SK-N-SH (cell line): ENCODE results near the gene E2F1. TPM values are rescaled to one million over a fixed set of nuclear protein-coding genes. Genes with fewer than 3 reads are reported as not detected.

ENCODE experiments used
- CTCF ChIA-PET: fragments of 300-600, 350-600 bp; formaldehyde crosslinking; extraction: SDS; loops from one replicate; lab custom pipeline; 2021; lab: Yijun Ruan, JAX
- POLR2A ChIA-PET: fragments of 350-600 bp; sonication (Branson Sonifier 250); formaldehyde crosslinking; extraction: SDS; loops from one replicate; lab custom pipeline; 2020; ENCODE audit warnings: antibody characterized with exemption, inconsistent platforms; lab: Yijun Ruan, JAX
- DNase-seq: peaks from one replicate; pipeline ENCODE4 v3.0.0; 2012
- H2AFZ ChIP-seq: fragments of 200-600 bp; sonication (generic); 2 replicates; pipeline ENCODE4 v1.8.1; 2016; ENCODE audit warnings: antibody characterized with exemption, mild to moderate bottlenecking, low read depth
- H3F3A ChIP-seq: fragments of 200-600 bp; sonication (generic); replicated peaks from 2 replicates; pipeline ENCODE3; 2016; ENCODE audit warnings: antibody characterized with exemption, mild to moderate bottlenecking; ENCODE audit not compliant: insufficient read depth
- H3K27ac ChIP-seq, 2 experiments: fragments of 200-500 bp in 1 of 2; fragments of 200-600 bp in 1 of 2; sonication (Bioruptor generic) in 1 of 2; sonication (generic), shearing (Covaris generic) in 1 of 2; 2 replicates each; pipeline versions ENCODE4 v1.5.1 to v1.6.1; 2014 to 2016; ENCODE audit warnings: low read depth in 2 of 2, inconsistent platforms in 1 of 2, low read length in 1 of 2, mild to moderate bottlenecking in 1 of 2, mixed read lengths in 1 of 2
- H3K27me3 ChIP-seq: fragments of 200-600 bp; sonication (generic), shearing (Covaris generic); 2 replicates; pipeline ENCODE4 v1.6.1; 2016; ENCODE audit warnings: mixed run types; ENCODE audit not compliant: insufficient read depth
- H3K36me3 ChIP-seq, 2 experiments: fragments of 200-500 bp in 1 of 2; fragments of 200-600 bp in 1 of 2; sonication (Bioruptor generic) in 1 of 2; sonication (generic) in 1 of 2; replicated peaks in 1 of 2; 2 replicates each; pipeline versions ENCODE3 to v1.5.1; 2014 to 2016; ENCODE audit warnings: low read length in 1 of 2, mild to moderate bottlenecking in 1 of 2; ENCODE audit not compliant: insufficient read depth in 2 of 2, control insufficient read depth in 1 of 2
- H3K4me1 ChIP-seq, 2 experiments: fragments of 200-500 bp in 1 of 2; fragments of 200-600 bp in 1 of 2; sonication (Bioruptor generic) in 1 of 2; sonication (generic), shearing (Covaris generic) in 1 of 2; 2 replicates each; pipeline versions ENCODE4 v1.5.1 to v1.6.1; 2014 to 2016; ENCODE audit warnings: low read depth in 1 of 2, low read length in 1 of 2, mixed run types in 1 of 2; ENCODE audit not compliant: insufficient read depth in 2 of 2, control insufficient read depth in 1 of 2
- H3K4me2 ChIP-seq: fragments of 200-600 bp; sonication (generic), shearing (Covaris generic); 2 replicates; pipeline ENCODE4 v1.6.1; 2017; ENCODE audit warnings: mixed run types
- H3K4me3 ChIP-seq, 2 experiments: fragments of 200-500 bp in 1 of 2; fragments of 200-600 bp in 1 of 2; sonication (Bioruptor generic) in 1 of 2; sonication (generic), shearing (Covaris generic) in 1 of 2; 2 replicates each; pipeline versions ENCODE4 v1.5.1 to v1.8.1; 2014 to 2016; ENCODE audit warnings: low read depth in 2 of 2, inconsistent platforms in 1 of 2, low read length in 1 of 2, mild to moderate bottlenecking in 1 of 2, mixed read lengths in 1 of 2, moderate library complexity in 1 of 2
- H3K79me2 ChIP-seq: fragments of 200-600 bp; sonication (generic); 2 replicates; pipeline ENCODE4 v1.8.1; 2017; ENCODE audit warnings: mild to moderate bottlenecking; ENCODE audit not compliant: insufficient read depth
- H3K9ac ChIP-seq: fragments of 200-600 bp; sonication (generic); 2 replicates; pipeline ENCODE4 v1.6.1; 2017; ENCODE audit warnings: mixed run types
- H3K9me2 ChIP-seq: fragments of 200-600 bp; sonication (generic); 2 replicates; pipeline ENCODE4 v1.6.1; 2017; ENCODE audit warnings: mixed run types
- H3K9me3 ChIP-seq: fragments of 200-600 bp; sonication (generic); 2 replicates; pipeline ENCODE4 v1.6.1; 2017; ENCODE audit warnings: mixed run types, mild to moderate bottlenecking, moderate library complexity
- H4K20me1 ChIP-seq: fragments of 200-600 bp; sonication (generic); 2 replicates; pipeline ENCODE4 v1.6.1; 2017; ENCODE audit warnings: mild to moderate bottlenecking, mixed run types; ENCODE audit not compliant: insufficient read depth
- CHD2 ChIP-seq: fragments of 150-350 bp; IDR thresholded peaks from 2 replicates; pipeline ENCODE4 v1.6.1; 2018; ENCODE audit warnings: low read length; ENCODE audit not compliant: partially characterized antibody
- ELF1 ChIP-seq: IDR thresholded peaks from 2 replicates; pipeline ENCODE4 v1.4.0; 2012
- EZH2phosphoT487 ChIP-seq: fragments of 200-600 bp; sonication (generic); IDR thresholded peaks from 2 replicates; pipeline ENCODE4 v1.6.1; 2017; ENCODE audit warnings: low read depth, mixed run types, mild to moderate bottlenecking, antibody characterized with exemption, moderate library complexity, borderline replicate concordance
- FOSL2 ChIP-seq: IDR thresholded peaks from 2 replicates; pipeline ENCODE4 v1.4.0; 2012; ENCODE audit warnings: low read depth, mild to moderate bottlenecking, moderate library complexity, borderline replicate concordance
- FOXM1 ChIP-seq: IDR thresholded peaks from 2 replicates; pipeline ENCODE4 v1.4.0; 2012; ENCODE audit warnings: low read depth, mild to moderate bottlenecking
- GABPA ChIP-seq: IDR thresholded peaks from 2 replicates; pipeline ENCODE4 v1.4.0; 2012; ENCODE audit warnings: low read depth, mild to moderate bottlenecking
- GATA2 ChIP-seq: sonication (generic); formaldehyde crosslinking; IDR thresholded peaks from 2 replicates; pipeline ENCODE4 v1.5.0; 2020; ENCODE audit warnings: mild to moderate bottlenecking, missing genetic modification reagents
- IRF3 ChIP-seq: fragments of 150-350 bp; IDR thresholded peaks from 2 replicates; pipeline ENCODE4 v1.6.1; 2016; ENCODE audit warnings: mild to moderate bottlenecking, low read depth, low read length
- MEF2A ChIP-seq: IDR thresholded peaks from 2 replicates; pipeline ENCODE4 v1.4.0; 2012; ENCODE audit warnings: low read depth, borderline replicate concordance
- MXI1 ChIP-seq: IDR thresholded peaks from 2 replicates; pipeline ENCODE4 v1.6.1; 2012; ENCODE audit warnings: mild to moderate bottlenecking, low read depth, low read length, improper control_type of control experiment
- POLR2AphosphoS5 ChIP-seq: IDR thresholded peaks from 2 replicates; pipeline ENCODE4 v1.6.1; 2012; ENCODE audit warnings: low read depth, low read length
- SMC3 ChIP-seq: IDR thresholded peaks from 2 replicates; pipeline ENCODE4 v1.6.1; 2012; ENCODE audit warnings: low read depth, low read length, improper control_type of control experiment
- TEAD4 ChIP-seq: IDR thresholded peaks from 2 replicates; pipeline ENCODE4 v1.4.0; 2012; ENCODE audit warnings: mild to moderate bottlenecking, borderline replicate concordance; ENCODE audit not compliant: insufficient read depth
- USF2 ChIP-seq: fragments of 150-350 bp; IDR thresholded peaks from 2 replicates; pipeline ENCODE4 v1.6.1; 2017; ENCODE audit warnings: antibody characterized with exemption, low read length, low read depth, borderline replicate concordance
- WGBS: methylation state at CpG from one replicate; pipeline ENCODE4 v1.1.6; 2017; ENCODE audit warnings: low lambda C conversion rate; 5-methylcytosine and 5-hydroxymethylcytosine counted together
- polyA plus RNA-seq, 3 experiments: library from polyadenylated mRNA; depleted of rRNA; stranded (reverse); fragments of >200 nt; gene quantifications; 2 replicates each; pipeline ENCODE4 v1.2.3, GENCODE V29; 2012

Gene E2F1
- polyA plus RNA-seq, 1 of the 3 experiments (the other 2 are of a cell fraction): 15.0 TPM

- no peak for TF ChIP-seq MXI1
- no peak for TF ChIP-seq GATA2 (CRISPR knock-in tag)
- no peak for TF ChIP-seq MEF2A
- TF ChIP-seq EZH2phosphoT487: no peak
- TF ChIP-seq, all 33 proteins: peak for 0
Observed at GRCh38 chr20:33687993-33688937, 2.1 kb upstream of the E2F1 start (continued).

GRCh38 chr20:33687370-33687915 is 1.3 kb upstream of the E2F1 start:
- H3K27me3 ChIP-seq: no peaks in the 10 kb centered on the region
- peak overlapping the region; percentile 62; the same call in 1 of the 2 replicates for H3K4me2 ChIP-seq
- WGBS: 91% methylated on average over 8 of the region's 8 CpGs
- H3K27ac ChIP-seq: no peak overlapping the region
- peaks cover 30% of the 10 kb centered on the region for H3K79me2 ChIP-seq
- no peaks in the 10 kb centered on the region for H3K36me3 ChIP-seq
- no peak overlapping the region for H3K4me3 ChIP-seq
- H2AFZ ChIP-seq: peak overlapping the region; percentile 92; the same call in 1 of the 2 replicates
- no peak overlapping the region for H3K9ac ChIP-seq
- ChIA-PET CTCF (interaction anchor here (0.7 to 4.5 kb wide), 4 partner anchors 9 to 381 kb away, joined by 3 to 15 read pairs (median 5); no protein-coding TSS in a partner anchor), POLR2A (interaction anchor here (0.6 kb wide), 1 partner anchor 9 kb away, joined by 3 read pairs; no protein-coding TSS in a partner anchor)
- peaks cover 7 to 19% of the 10 kb centered on the region in 2 experiments; a peak in 2 of 4 replicates for H3K4me1 ChIP-seq
- TF ChIP-seq IRF3 (no peak), USF2 (no peak), TEAD4 (no peak), SMC3 (no peak), FOSL2 (no peak), CHD2 (no peak), FOXM1 (no peak), POLR2AphosphoS5 (no peak), ELF1 (no peak), GABPA (no peak)
- H4K20me1 ChIP-seq: no peaks in the 10 kb centered on the region; the same call in 1 of the 2 replicates
- no peak for DNase-seq
- no peaks in the 10 kb centered on the region for H3K9me3 ChIP-seq
- no peaks in the 10 kb centered on the region for H3F3A ChIP-seq
- H3K9me2 ChIP-seq: no peaks in the 10 kb centered on the region
